ENCODE measurements around the gene NFIA.

The NFIA gene

GRCh38 chr1:61234587-61234919 lies 152.2 kb downstream of the NFIA start:
- H3K27me3 ChIP-seq: no peaks in the 10 kb centered on the region
- H3K4me3 ChIP-seq (ENCODE audit: low read depth, low read length): no peak overlapping the region
- no peaks in the 10 kb centered on the region for H3K36me3 ChIP-seq
- TF ChIP-seq CTCF (IDR thresholded peaks at IDR 0.05; ENCODE audit: low read depth, low read length): no peak
- no peak for DNase-seq
- H3K9me3 ChIP-seq: no peaks in the 10 kb centered on the region
- no peaks in the 10 kb centered on the region for H3K4me1 ChIP-seq

DNA sequence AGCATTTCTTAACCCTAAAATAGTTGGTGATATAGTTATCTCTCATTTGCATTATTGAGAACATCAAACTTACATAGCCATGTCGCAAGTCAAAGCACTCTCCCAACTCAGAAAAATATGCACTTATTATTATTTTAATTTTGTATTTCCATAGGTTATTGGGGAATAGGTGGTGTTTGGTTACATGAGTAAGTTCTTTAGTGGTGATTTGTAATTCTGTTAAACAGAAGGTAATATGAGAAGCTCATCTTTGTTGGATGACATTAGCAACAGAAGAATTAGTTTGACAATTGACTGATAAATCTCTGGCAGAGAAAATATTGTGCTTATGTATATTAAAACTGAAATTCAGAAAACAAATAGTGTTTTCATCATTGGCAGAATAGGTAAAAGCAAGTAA lies 154.8 kb downstream of the NFIA start:
- Histone ChIP-seq H3K4me3 (ENCODE audit: low read depth, low read length) (no peak overlapping the region), H3K9me3 (no peaks in the 10 kb centered on the region), H3K36me3 (no peaks in the 10 kb centered on the region), H3K4me1 (no peaks in the 10 kb centered on the region), H3K27me3 (no peaks in the 10 kb centered on the region)
- no peak for TF ChIP-seq CTCF (IDR thresholded peaks at IDR 0.05; ENCODE audit: low read depth, low read length)
- DNase-seq: no peak

- H3K36me3 ChIP-seq: no peaks in the 10 kb centered on the region
- no peak for DNase-seq
- H3K4me1 ChIP-seq: no peaks in the 10 kb centered on the region
- TF ChIP-seq CTCF (IDR thresholded peaks at IDR 0.05; ENCODE audit: low read depth, low read length): no peak
- no peaks in the 10 kb centered on the region for H3K27me3 ChIP-seq
- H3K4me3 ChIP-seq (ENCODE audit: low read depth, low read length): no peak overlapping the region
- H3K9me3 ChIP-seq: no peaks in the 10 kb centered on the region
These were observed 155.4 kb downstream of the NFIA start for GRCh38 chr1:61237659-61238358.

DNA sequence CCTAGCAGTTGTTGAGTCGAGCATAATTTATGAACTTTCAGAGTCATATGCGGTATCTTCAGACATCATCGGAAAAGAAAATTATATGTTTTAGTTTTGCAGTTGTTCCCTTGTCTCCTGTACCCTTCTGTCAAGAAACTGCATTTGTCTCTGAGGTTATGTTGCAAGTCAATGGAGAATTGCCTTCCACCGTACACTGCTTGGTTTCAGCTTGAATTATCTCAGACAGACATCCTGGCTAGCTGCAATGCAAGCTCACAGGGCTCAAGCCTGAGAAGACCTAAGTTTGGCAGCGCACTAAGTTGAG lies 156.0 kb downstream of the NFIA start:
- DNase-seq: no peak
- Histone ChIP-seq H3K4me1 (no peaks in the 10 kb centered on the region), H3K9me3 (no peaks in the 10 kb centered on the region), H3K27me3 (no peaks in the 10 kb centered on the region), H3K36me3 (no peaks in the 10 kb centered on the region), H3K4me3 (ENCODE audit: low read depth, low read length) (no peak overlapping the region)
- TF ChIP-seq CTCF (IDR thresholded peaks at IDR 0.05; ENCODE audit: low read depth, low read length): no peak

DNA sequence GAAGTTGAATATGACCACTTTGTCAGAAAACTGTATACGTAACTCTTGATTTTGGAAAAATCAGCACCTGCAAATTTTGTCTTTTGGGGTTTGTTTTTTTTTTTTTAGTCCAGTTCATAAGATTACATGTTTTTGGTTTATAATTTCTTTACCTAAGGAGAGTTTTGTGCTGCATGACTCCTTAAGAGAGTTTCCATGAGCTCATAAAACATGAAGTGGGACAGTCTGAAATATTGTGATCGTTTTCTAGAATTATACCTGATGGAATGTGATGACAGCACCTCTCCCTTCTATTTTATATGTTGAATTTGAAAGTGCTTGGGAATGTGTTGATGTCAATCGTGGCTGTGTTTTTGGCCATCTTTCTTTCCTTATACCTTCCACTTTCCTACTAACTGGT lies 158.5 kb downstream of the NFIA start:
- DNase-seq: no peak
- no peaks in the 10 kb centered on the region for H3K27me3 ChIP-seq
- no peaks in the 10 kb centered on the region for H3K36me3 ChIP-seq
- no peaks in the 10 kb centered on the region for H3K9me3 ChIP-seq
- TF ChIP-seq CTCF (IDR thresholded peaks at IDR 0.05; ENCODE audit: low read depth, low read length): no peak
- H3K4me3 ChIP-seq (ENCODE audit: low read depth, low read length): no peak overlapping the region
- no peaks in the 10 kb centered on the region for H3K4me1 ChIP-seq

- Histone ChIP-seq H3K36me3 (no peaks in the 10 kb centered on the region), H3K27me3 (no peaks in the 10 kb centered on the region), H3K4me1 (no peaks in the 10 kb centered on the region), H3K9me3 (no peaks in the 10 kb centered on the region), H3K4me3 (ENCODE audit: low read depth, low read length) (no peak overlapping the region)
- TF ChIP-seq CTCF (IDR thresholded peaks at IDR 0.05; ENCODE audit: low read depth, low read length): no peak
- no peak for DNase-seq
These were observed 159.1 kb downstream of the NFIA start for GRCh38 chr1:61241411-61241838.
